Activated CD4-positive, CD25-positive, alpha-beta regulatory T cell treated with anti-CD3 and anti-CD28 coated beads, Interleukin-2, amount 50 U/mL, for 24 hours (primary cell): ENCODE data around the gene KCND3.

ENCODE experiments used
- ATAC-seq, 2 donors: fragments of 150-1000 bp; cut with Tn5 transposase; one replicate each; pipeline ENCODE4 v1.10.0; 2021; ENCODE audit warnings: mild to moderate bottlenecking in 1 of 2, moderate library complexity in 1 of 2

The KCND3 gene

GRCh38 chr1:111956155-111956771 lies 33.2 kb downstream of the KCND3 start:
- ATAC-seq, result no peak

GRCh38 chr1:111955755-111956154 lies 33.7 kb downstream of the KCND3 start:
- no peak for ATAC-seq

- ATAC-seq, result no peak
Measured at GRCh38 chr1:111953797-111954196, 35.7 kb downstream of the KCND3 start.

GRCh38 chr1:111952125-111952657 lies 37.3 kb downstream of the KCND3 start:
- no peak for ATAC-seq

GRCh38 chr1:111948209-111949171 lies 41.0 kb downstream of the KCND3 start:
- ATAC-seq, result no peak

- no peak for ATAC-seq
Measured at GRCh38 chr1:111943846-111944749, 45.4 kb downstream of the KCND3 start.

GRCh38 chr1:111943066-111943465 lies 46.4 kb downstream of the KCND3 start:
- ATAC-seq, result no peak

GRCh38 chr1:111938536-111938935 lies 50.9 kb downstream of the KCND3 start:
- ATAC-seq, result no peak

GRCh38 chr1:111938123-111938522 lies 51.3 kb downstream of the KCND3 start:
- ATAC-seq, result no peak

- no peak for ATAC-seq
Measured at GRCh38 chr1:111937147-111937725, 52.2 kb downstream of the KCND3 start.

- no peak for ATAC-seq
Measured at GRCh38 chr1:111934106-111934852, 55.2 kb downstream of the KCND3 start.

GRCh38 chr1:111930356-111930755 lies 59.1 kb downstream of the KCND3 start:
- ATAC-seq, result no peak

- no peak for ATAC-seq
Measured at GRCh38 chr1:111928531-111928930, 60.9 kb downstream of the KCND3 start.

GRCh38 chr1:111927652-111928051 lies 61.8 kb downstream of the KCND3 start:
- ATAC-seq, result no peak

- no peak for ATAC-seq
Measured at GRCh38 chr1:111924786-111925185, 64.7 kb downstream of the KCND3 start.

- no peak for ATAC-seq
Measured at GRCh38 chr1:111923766-111924165, 65.7 kb downstream of the KCND3 start.

GRCh38 chr1:111921948-111922347 lies 67.5 kb downstream of the KCND3 start:
- ATAC-seq, result no peak

GRCh38 chr1:111920221-111921024 lies 69.0 kb downstream of the KCND3 start:
- ATAC-seq, result no peak

GRCh38 chr1:111911776-111912515 lies 77.5 kb downstream of the KCND3 start:
- ATAC-seq, result no peak

- no peak for ATAC-seq
Measured at GRCh38 chr1:111911061-111911460, 78.4 kb downstream of the KCND3 start.
